IgD-negative memory B cell (primary cell): ENCODE data around the gene OSBPL5. TPM values are rescaled to one million over a fixed set of nuclear protein-coding genes. Genes with fewer than 3 reads are reported as not detected.
A peak's percentile ranks its signal among the peaks of the same experiment; 100 is the strongest.

ENCODE experiments used
- H3K27ac Mint-ChIP-seq, 3 donors: one replicate each; pipeline ENCODE4 v1.8.0; 2020 to 2022; ENCODE audit warnings: mild to moderate bottlenecking in 3 of 3, mixed read lengths in 3 of 3, moderate library complexity in 1 of 3
- H3K27me3 Mint-ChIP-seq: one replicate; pipeline ENCODE4 v1.8.0; 2021; ENCODE audit warnings: mixed read lengths
- H3K36me3 Mint-ChIP-seq: one replicate; pipeline ENCODE4 v1.8.0; 2020; ENCODE audit warnings: mild to moderate bottlenecking, mixed read lengths
- H3K4me1 Mint-ChIP-seq, 3 donors: one replicate each; pipeline ENCODE4 v1.8.0; 2020 to 2022; ENCODE audit warnings: mixed read lengths in 3 of 3, mild to moderate bottlenecking in 1 of 3
- H3K4me3 Mint-ChIP-seq, 4 donors: one replicate each; pipeline ENCODE4 v1.8.0; 2020 to 2022; ENCODE audit warnings: mild to moderate bottlenecking in 4 of 4, mixed read lengths in 4 of 4, moderate library complexity in 3 of 4
- H3K9me3 Mint-ChIP-seq, 3 donors: one replicate each; pipeline ENCODE4 v1.8.0; 2020 to 2021; ENCODE audit warnings: mixed read lengths in 3 of 3, mild to moderate bottlenecking in 1 of 3
- polyA plus RNA-seq: library from polyadenylated mRNA; unstranded; fragments of 300-500 nt; fragmentation: Illumina TruSeq; gene quantifications from one replicate; pipeline ENCODE4 v1.2.3, GENCODE V29; 2021

The OSBPL5 gene
- polyA plus RNA-seq, 1 donor from 2014 or later = 0.25 TPM

GRCh38 chr11:3191586-3192324 is 26.6 kb upstream of the OSBPL5 start:
- Mint-ChIP-seq H3K27me3 (no peaks in the 10 kb centered on the region), H3K27ac (no peak overlapping the region), H3K4me3 (no peak overlapping the region), H3K4me1 (no peaks in the 10 kb centered on the region), H3K9me3 (no peaks in the 10 kb centered on the region), H3K36me3 (peaks cover 2% of the 10 kb centered on the region)

- no peak overlapping the region for H3K27ac Mint-ChIP-seq
- H3K27me3 Mint-ChIP-seq = no peaks in the 10 kb centered on the region
These were observed 25.5 kb upstream of the OSBPL5 start for GRCh38 chr11:3190600-3190999.

GRCh38 chr11:3189886-3190583 is 24.9 kb upstream of the OSBPL5 start:
- Mint-ChIP-seq H3K36me3 (peaks cover 2% of the 10 kb centered on the region), H3K27me3 (no peaks in the 10 kb centered on the region), H3K4me1 (no peaks in the 10 kb centered on the region), H3K9me3 (no peaks in the 10 kb centered on the region), H3K27ac (no peak overlapping the region), H3K4me3 (no peak overlapping the region)

More at GRCh38 chr11:3190600-3190999, 25.5 kb upstream of the OSBPL5 start:
- Mint-ChIP-seq H3K36me3 (peaks cover 2% of the 10 kb centered on the region), H3K4me1 (no peaks in the 10 kb centered on the region), H3K9me3 (no peaks in the 10 kb centered on the region), H3K4me3 (no peak overlapping the region)

- peaks cover 2% of the 10 kb centered on the region for H3K36me3 Mint-ChIP-seq
- no peak overlapping the region for H3K4me3 Mint-ChIP-seq
- no peaks in the 10 kb centered on the region for H3K27me3 Mint-ChIP-seq
- H3K4me1 Mint-ChIP-seq = no peaks in the 10 kb centered on the region
- H3K9me3 Mint-ChIP-seq = no peaks in the 10 kb centered on the region
- no peak overlapping the region for H3K27ac Mint-ChIP-seq
These were observed 24.2 kb upstream of the OSBPL5 start for GRCh38 chr11:3189196-3189843.

GRCh38 chr11:3188496-3189195 is 23.5 kb upstream of the OSBPL5 start:
- Mint-ChIP-seq H3K4me1 (no peaks in the 10 kb centered on the region), H3K4me3 (no peak overlapping the region), H3K27ac (no peak overlapping the region), H3K9me3 (no peaks in the 10 kb centered on the region), H3K36me3 (peaks cover 2% of the 10 kb centered on the region), H3K27me3 (peaks cover 1% of the 10 kb centered on the region)

- peaks cover 2% of the 10 kb centered on the region for H3K36me3 Mint-ChIP-seq
- H3K9me3 Mint-ChIP-seq = peaks cover 0 to 1% (median 0%) of the 10 kb centered on the region in 3 donors
- H3K27me3 Mint-ChIP-seq = peaks cover 2% of the 10 kb centered on the region
- H3K4me3 Mint-ChIP-seq = no peak overlapping the region
- H3K27ac Mint-ChIP-seq = no peak overlapping the region
- H3K4me1 Mint-ChIP-seq = no peaks in the 10 kb centered on the region
These were observed 21.2 kb upstream of the OSBPL5 start for GRCh38 chr11:3186166-3186953.

GRCh38 chr11:3184732-3185347 is 19.7 kb upstream of the OSBPL5 start:
- H3K4me1 Mint-ChIP-seq = no peaks in the 10 kb centered on the region
- peaks cover 2% of the 10 kb centered on the region for H3K27me3 Mint-ChIP-seq
- H3K27ac Mint-ChIP-seq = no peak overlapping the region
- no peak overlapping the region for H3K4me3 Mint-ChIP-seq
- H3K9me3 Mint-ChIP-seq = peaks cover 0 to 1% (median 1%) of the 10 kb centered on the region in 3 donors
- no peaks in the 10 kb centered on the region for H3K36me3 Mint-ChIP-seq

GRCh38 chr11:3183523-3183922 is 18.4 kb upstream of the OSBPL5 start:
- Mint-ChIP-seq H3K4me3 (no peak overlapping the region), H3K36me3 (no peaks in the 10 kb centered on the region), H3K9me3 (peaks cover 0 to 4% (median 1%) of the 10 kb centered on the region in 3 donors), H3K27me3 (peaks cover 2% of the 10 kb centered on the region), H3K27ac (no peak overlapping the region), H3K4me1 (no peaks in the 10 kb centered on the region)

- Mint-ChIP-seq H3K27me3 (peaks cover 4% of the 10 kb centered on the region), H3K9me3 (peaks cover under 1 to 8% (median 1%) of the 10 kb centered on the region in 3 donors), H3K36me3 (no peaks in the 10 kb centered on the region), H3K4me1 (no peaks in the 10 kb centered on the region), H3K27ac (no peak overlapping the region), H3K4me3 (no peak overlapping the region)
These were observed 17.3 kb upstream of the OSBPL5 start for GRCh38 chr11:3182462-3182852.

- peak overlapping the region in 1 of 3 donors; percentile 14 for H3K27ac Mint-ChIP-seq
- H3K9me3 Mint-ChIP-seq = peaks cover 2 to 12% (median 2%) of the 10 kb centered on the region in 3 donors
- H3K27me3 Mint-ChIP-seq = peaks cover 4% of the 10 kb centered on the region
- no peaks in the 10 kb centered on the region for H3K4me1 Mint-ChIP-seq
- H3K4me3 Mint-ChIP-seq = no peak overlapping the region
- no peaks in the 10 kb centered on the region for H3K36me3 Mint-ChIP-seq
These were observed 16.8 kb upstream of the OSBPL5 start for GRCh38 chr11:3181725-3182461.

- H3K4me3 Mint-ChIP-seq = no peak overlapping the region
- H3K9me3 Mint-ChIP-seq = peaks cover 6 to 22% (median 6%) of the 10 kb centered on the region in 3 donors
- H3K4me1 Mint-ChIP-seq = no peaks in the 10 kb centered on the region
- no peak overlapping the region for H3K27ac Mint-ChIP-seq
- no peaks in the 10 kb centered on the region for H3K36me3 Mint-ChIP-seq
- peaks cover 4% of the 10 kb centered on the region for H3K27me3 Mint-ChIP-seq
These were observed 15.8 kb upstream of the OSBPL5 start for GRCh38 chr11:3180869-3181268.

- Mint-ChIP-seq H3K9me3 (peaks cover 6 to 28% (median 8%) of the 10 kb centered on the region in 3 donors), H3K27me3 (peaks cover 2% of the 10 kb centered on the region), H3K27ac (no peak overlapping the region)
These were observed 13.2 kb upstream of the OSBPL5 start for GRCh38 chr11:3178349-3178748.

GRCh38 chr11:3177931-3178330 is 12.8 kb upstream of the OSBPL5 start:
- Mint-ChIP-seq H3K27ac (no peak overlapping the region), H3K36me3 (no peaks in the 10 kb centered on the region), H3K4me1 (no peaks in the 10 kb centered on the region), H3K27me3 (peaks cover 2% of the 10 kb centered on the region), H3K4me3 (no peak overlapping the region), H3K9me3 (peaks cover 6 to 28% (median 8%) of the 10 kb centered on the region in 3 donors)

More at GRCh38 chr11:3178349-3178748, 13.2 kb upstream of the OSBPL5 start:
- Mint-ChIP-seq H3K36me3 (no peaks in the 10 kb centered on the region), H3K4me1 (no peaks in the 10 kb centered on the region), H3K4me3 (no peak overlapping the region)
